ENCODE measurements around the gene CD40. TPM values are rescaled to one million over a fixed set of nuclear protein-coding genes. Genes with fewer than 3 reads are reported as not detected.

Gene CD40
- polyA plus RNA-seq, 3 donors: 14.4 to 26.1 (median 18.8) TPM

DNA sequence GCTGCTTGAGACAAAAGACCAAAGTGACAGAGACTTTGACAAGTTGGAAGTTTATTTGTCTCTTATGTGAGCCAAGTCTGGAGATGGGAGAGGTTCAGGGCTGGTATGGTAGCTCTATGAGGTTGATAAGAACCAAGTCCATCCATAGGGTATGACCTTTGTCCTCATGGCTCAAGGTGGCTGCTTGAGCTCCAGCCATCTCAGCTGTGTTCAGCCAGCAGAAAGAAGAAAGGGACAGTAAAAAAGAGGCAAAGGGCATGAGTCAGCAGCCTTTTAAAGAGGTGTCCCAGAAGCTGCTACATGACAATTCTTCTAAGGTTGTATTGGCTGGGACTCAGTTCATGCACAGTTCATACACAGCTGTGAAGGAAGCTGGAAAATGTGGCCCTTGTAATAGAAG lies 49.0 kb downstream of the CD40 start:
- Histone ChIP-seq H3K27ac (ENCODE audit: low read depth in 1 of 2, low read length in 2 of 2) (no peak overlapping the region), H4K20me1 (ENCODE audit: insufficient read depth, low read length) (no peaks in the 10 kb centered on the region), H3K79me2 (ENCODE audit: insufficient read depth, low read length) (no peaks in the 10 kb centered on the region), H3K4me3 (replicated peaks in 1 of 3; ENCODE audit: low read depth in 2 of 3, low read length in 3 of 3) (no peak overlapping the region), H3K9ac (ENCODE audit: insufficient read depth, low read length, poor library complexity, severe bottlenecking) (no peak overlapping the region), H3K4me1 (ENCODE audit: control insufficient read depth in 1 of 2, insufficient read depth in 2 of 2, low read length in 2 of 2) (no peaks in the 10 kb centered on the region), H3K4me2 (replicated peaks; ENCODE audit: extremely low read depth, low read length, poor library complexity, severe bottlenecking) (no peak overlapping the region), H2AFZ (ENCODE audit: insufficient read depth, low read depth, low read length, poor library complexity, severe bottlenecking) (no peak overlapping the region), H3K9me3 (replicated peaks in 1 of 2; ENCODE audit: control insufficient read depth in 1 of 2, insufficient read depth in 1 of 2, low read length in 2 of 2) (no peaks in the 10 kb centered on the region), H3K27me3 (ENCODE audit: control insufficient read depth in 2 of 2, insufficient read depth in 2 of 2, low read length in 2 of 2) (peaks cover 0 to 5% of the 10 kb centered on the region in 2 donors), H3K36me3 (replicated peaks in 1 of 2; ENCODE audit: control insufficient read depth in 1 of 2, insufficient read depth in 2 of 2, low read length in 2 of 2) (no peaks in the 10 kb centered on the region)
- TF ChIP-seq, protein P1, sequence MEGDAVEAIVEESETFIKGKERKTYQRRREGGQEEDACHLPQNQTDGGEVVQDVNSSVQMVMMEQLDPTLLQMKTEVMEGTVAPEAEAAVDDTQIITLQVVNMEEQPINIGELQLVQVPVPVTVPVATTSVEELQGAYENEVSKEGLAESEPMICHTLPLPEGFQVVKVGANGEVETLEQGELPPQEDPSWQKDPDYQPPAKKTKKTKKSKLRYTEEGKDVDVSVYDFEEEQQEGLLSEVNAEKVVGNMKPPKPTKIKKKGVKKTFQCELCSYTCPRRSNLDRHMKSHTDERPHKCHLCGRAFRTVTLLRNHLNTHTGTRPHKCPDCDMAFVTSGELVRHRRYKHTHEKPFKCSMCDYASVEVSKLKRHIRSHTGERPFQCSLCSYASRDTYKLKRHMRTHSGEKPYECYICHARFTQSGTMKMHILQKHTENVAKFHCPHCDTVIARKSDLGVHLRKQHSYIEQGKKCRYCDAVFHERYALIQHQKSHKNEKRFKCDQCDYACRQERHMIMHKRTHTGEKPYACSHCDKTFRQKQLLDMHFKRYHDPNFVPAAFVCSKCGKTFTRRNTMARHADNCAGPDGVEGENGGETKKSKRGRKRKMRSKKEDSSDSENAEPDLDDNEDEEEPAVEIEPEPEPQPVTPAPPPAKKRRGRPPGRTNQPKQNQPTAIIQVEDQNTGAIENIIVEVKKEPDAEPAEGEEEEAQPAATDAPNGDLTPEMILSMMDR (IDR thresholded peaks at IDR 0.05): no peak
- Mint-ChIP-seq H3K27ac (no peak overlapping the region), H3K4me1 (no peaks in the 10 kb centered on the region), H3K36me3 (no peaks in the 10 kb centered on the region), H3K27me3 (ENCODE audit: low read depth in 3 of 3) (peaks cover 14 to 29% (median 18%) of the 10 kb centered on the region in 3 donors), H3K9me3 (peaks cover 0 to 2% (median 0%) of the 10 kb centered on the region in 7 donors), H3K4me3 (no peak overlapping the region)
- DNase-seq: no peak
- intact Hi-C loops (cut with micrococcal nuclease): no loop called here

DNA sequence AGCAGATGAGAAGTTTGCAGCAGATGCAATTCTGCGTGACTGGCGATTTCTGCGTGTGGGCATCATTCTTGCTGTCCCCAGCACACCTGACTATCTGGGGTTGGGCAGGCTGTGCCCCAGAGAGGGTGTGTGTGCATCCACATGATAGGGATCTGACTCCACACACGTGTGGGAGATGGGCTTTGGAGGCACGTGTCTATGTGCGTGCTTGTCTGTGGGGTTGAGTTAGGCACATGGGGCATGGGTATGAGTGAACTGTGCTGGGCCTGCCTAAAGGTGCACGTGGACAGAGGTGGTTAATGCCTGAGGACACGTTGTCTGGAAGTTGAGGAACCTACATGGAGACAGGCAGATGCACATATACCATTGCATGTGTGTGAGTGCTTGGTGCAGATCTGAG lies 50.3 kb downstream of the CD40 start:
- peaks cover 3% of the 10 kb centered on the region for H3K4me1 Mint-ChIP-seq
- Histone ChIP-seq H3K36me3 (replicated peaks in 1 of 2; ENCODE audit: control insufficient read depth in 1 of 2, insufficient read depth in 2 of 2, low read length in 2 of 2) (no peaks in the 10 kb centered on the region), H3K4me3 (replicated peaks in 1 of 3; ENCODE audit: low read depth in 2 of 3, low read length in 3 of 3) (no peak overlapping the region), H3K4me1 (ENCODE audit: control insufficient read depth in 1 of 2, insufficient read depth in 2 of 2, low read length in 2 of 2) (no peaks in the 10 kb centered on the region), H3K79me2 (ENCODE audit: insufficient read depth, low read length) (no peaks in the 10 kb centered on the region), H3K9ac (ENCODE audit: insufficient read depth, low read length, poor library complexity, severe bottlenecking) (no peak overlapping the region), H3K27me3 (ENCODE audit: control insufficient read depth in 2 of 2, insufficient read depth in 2 of 2, low read length in 2 of 2) (peaks cover 9 to 18% of the 10 kb centered on the region in 2 donors), H3K4me2 (replicated peaks; ENCODE audit: extremely low read depth, low read length, poor library complexity, severe bottlenecking) (no peak overlapping the region), H3K27ac (ENCODE audit: low read depth in 1 of 2, low read length in 2 of 2) (no peak overlapping the region), H4K20me1 (ENCODE audit: insufficient read depth, low read length) (no peaks in the 10 kb centered on the region), H2AFZ (ENCODE audit: insufficient read depth, low read depth, low read length, poor library complexity, severe bottlenecking) (no peak overlapping the region), H3K9me3 (replicated peaks in 1 of 2; ENCODE audit: control insufficient read depth in 1 of 2, insufficient read depth in 1 of 2, low read length in 2 of 2) (peaks cover 0 to under 1% of the 10 kb centered on the region in 2 donors)
- H3K27me3 Mint-ChIP-seq (ENCODE audit: low read depth in 3 of 3): peaks cover 17 to 39% (median 29%) of the 10 kb centered on the region in 3 donors
- H3K9me3 Mint-ChIP-seq: peaks cover 0 to 11% (median 0%) of the 10 kb centered on the region in 7 donors
- TF ChIP-seq, protein P1 (IDR thresholded peaks at IDR 0.05): no peak
- DNase-seq: no peak
- no peak overlapping the region for H3K4me3 Mint-ChIP-seq
- WGBS (ENCODE audit: insufficient coverage): 77% methylated on average over 8 of the region's 8 CpGs
- intact Hi-C loops (cut with micrococcal nuclease): no loop called here
- H3K36me3 Mint-ChIP-seq: no peaks in the 10 kb centered on the region
- no peak overlapping the region for H3K27ac Mint-ChIP-seq

Measured in CD14-positive monocyte (primary cell).